ENCODE measurements around the gene LRFN5.

Gene LRFN5

GRCh38 chr14:41773536-41774279 lies 167.0 kb downstream of the LRFN5 start:
- no peak for FAIRE-seq

DNA sequence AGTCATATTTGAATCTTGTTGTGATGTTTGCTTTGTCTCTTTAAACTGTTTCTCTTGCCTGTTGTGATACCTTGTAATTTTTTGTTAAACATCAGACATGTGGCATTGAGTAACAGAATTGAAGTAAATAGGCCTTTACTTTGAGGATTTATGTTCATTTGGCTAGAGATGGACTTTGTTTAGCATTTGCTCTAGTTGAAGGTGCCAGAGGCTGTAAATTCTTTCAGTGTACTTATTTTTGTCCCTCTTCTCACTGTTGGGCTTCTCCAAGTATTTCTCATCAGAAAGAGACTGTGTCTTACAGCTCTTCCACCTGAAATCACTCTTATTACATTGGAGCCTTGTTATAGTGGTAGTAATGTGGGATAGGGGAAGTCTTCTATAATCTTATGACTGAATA lies 175.8 kb downstream of the LRFN5 start:
- no peak for FAIRE-seq

DNA sequence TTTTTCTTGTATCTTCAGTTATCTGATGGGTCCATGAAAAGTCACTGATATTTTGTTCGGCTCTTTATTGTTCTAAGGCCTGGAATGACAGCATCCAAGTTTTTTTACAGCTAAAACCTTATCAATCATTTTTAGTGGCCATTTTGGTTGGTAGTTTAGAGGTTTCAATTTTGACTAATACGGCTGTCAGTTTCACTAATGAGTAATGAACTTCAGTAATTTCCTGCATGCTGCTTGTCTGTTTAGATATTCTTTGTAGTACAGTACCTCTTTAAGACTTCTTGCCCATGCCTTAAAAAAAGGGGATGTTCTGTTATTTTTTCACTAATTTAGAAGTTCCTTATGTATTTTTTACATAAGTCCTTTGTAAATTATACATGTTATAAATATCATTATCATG lies 176.7 kb downstream of the LRFN5 start:
- FAIRE-seq = no peak

DNA sequence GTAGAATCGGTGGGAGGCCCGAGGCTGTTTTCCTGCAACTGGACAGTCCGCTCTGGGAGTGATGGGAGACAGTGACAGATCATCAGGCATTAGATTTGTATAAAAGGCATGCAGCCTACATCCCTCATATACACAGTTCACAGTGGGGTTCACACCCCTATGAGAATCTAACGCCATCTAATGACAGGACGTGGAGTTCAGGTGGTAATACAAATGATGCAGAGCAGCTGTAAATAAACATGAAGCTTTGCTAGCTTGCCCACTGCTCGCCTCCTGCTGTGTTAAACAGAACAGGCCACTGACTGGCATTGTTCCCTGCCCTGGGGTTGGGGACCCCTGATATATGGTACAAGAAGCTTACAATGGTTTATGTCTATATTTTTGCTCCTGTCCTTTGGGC lies 179.0 kb downstream of the LRFN5 start:
- FAIRE-seq = no peak

DNA sequence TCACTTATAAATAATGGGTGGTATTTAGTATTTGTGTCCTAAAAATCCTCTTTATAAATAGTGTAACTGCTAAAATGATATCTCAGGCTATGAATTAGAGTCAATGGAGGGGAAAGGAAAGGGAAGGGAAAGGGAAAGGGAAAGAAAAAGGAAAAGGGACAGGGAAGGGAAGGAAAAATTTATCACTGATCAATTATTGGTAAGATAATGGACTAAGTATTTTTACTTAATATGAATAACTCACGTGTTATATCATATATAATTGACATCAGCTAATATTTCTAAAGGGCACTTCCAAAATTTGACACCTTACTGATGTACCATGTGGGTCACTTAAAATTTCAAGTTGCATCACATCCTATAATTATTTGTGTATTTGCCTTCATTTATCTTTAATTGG lies 193.1 kb downstream of the LRFN5 start:
- no peak for FAIRE-seq

- no peak for FAIRE-seq
Observed at GRCh38 chr14:41805633-41806032, 199.0 kb downstream of the LRFN5 start.

DNA sequence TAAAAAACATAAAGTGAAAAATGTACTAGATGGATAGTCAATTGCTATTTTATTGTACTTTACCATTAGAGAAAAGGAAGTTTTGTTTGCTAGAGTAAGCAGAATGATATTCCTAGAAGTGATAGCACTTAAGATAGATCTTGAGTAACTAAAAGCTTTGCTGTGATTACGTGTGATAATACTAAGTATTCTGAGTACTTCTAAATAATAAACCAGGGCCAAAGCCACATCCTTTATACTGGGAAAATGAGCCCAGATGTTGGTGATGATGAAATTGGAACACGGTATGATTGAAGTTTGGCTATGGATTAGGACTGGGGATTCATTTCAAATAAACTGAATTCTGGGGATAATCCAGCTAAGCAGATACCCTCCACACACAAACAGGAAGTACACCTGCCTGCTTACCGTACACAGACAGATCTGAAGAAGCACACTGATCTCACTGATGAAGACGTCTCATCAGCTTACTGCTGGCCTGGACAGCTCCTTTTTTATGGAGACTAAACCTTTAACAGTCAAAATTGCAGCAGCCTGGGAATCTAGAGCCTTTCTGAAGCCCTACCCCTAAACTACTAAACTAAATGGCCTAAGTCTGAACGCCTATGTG lies 199.8 kb downstream of the LRFN5 start:
- no peak for FAIRE-seq

DNA sequence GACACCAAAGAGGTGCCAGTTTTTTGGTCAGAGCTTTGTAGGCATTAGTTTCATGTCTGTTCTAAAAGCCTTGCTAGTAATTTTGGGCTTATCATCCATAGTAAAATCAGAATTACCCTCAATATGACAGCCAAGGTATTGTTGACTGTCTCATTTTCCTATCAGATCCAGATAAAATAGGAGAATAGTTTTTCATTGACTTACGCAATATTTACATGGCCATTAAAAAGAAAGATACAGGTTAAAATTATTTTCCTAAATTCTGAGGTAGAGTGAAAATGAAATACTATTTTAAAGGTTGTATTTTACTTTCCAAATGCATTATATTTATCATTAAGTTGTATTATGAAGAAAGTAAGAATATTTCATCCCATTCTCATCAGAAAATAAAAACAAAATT lies 203.7 kb downstream of the LRFN5 start:
- FAIRE-seq = no peak

GRCh38 chr14:41817626-41818025 lies 210.9 kb downstream of the LRFN5 start:
- no peak for FAIRE-seq

DNA sequence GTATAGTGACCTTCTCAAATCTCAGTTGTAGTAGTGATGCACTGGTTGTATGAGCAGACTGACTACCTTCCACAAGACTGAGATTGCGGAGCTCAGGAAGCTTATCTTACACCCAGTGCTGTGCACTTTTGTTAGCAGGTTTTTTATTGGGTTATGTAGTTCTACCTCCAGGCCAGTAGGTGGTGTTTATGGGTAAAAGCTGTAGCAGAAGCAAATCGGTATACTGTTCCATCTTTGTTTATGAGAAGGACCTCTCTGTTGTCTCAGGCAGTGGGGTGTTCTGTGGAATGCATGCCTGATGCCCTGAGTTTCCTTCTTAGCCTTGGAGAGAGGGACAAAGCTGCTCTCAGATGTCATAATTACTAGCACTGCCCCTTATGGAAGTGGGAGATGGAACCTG lies 217.8 kb downstream of the LRFN5 start:
- no peak for FAIRE-seq

DNA sequence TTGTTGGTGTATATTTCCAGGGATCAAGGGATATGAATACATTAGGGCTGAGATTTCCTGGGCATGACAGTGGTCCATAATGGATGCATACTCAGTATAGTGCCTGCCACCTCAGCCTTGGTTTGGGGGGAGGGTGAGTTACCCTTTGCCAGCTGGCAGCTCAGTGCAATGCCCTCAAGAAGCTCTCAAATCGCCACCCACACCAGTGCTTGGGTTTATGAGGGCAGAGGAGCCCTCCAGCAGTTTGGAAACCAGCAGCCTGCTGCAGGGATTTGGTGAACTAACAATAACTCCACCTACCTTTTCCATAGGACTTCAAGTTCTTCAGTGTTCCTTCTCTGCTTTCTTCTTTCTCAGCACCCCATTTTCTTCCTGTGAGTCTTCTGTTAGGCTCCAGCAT lies 218.9 kb downstream of the LRFN5 start:
- FAIRE-seq = no peak

DNA sequence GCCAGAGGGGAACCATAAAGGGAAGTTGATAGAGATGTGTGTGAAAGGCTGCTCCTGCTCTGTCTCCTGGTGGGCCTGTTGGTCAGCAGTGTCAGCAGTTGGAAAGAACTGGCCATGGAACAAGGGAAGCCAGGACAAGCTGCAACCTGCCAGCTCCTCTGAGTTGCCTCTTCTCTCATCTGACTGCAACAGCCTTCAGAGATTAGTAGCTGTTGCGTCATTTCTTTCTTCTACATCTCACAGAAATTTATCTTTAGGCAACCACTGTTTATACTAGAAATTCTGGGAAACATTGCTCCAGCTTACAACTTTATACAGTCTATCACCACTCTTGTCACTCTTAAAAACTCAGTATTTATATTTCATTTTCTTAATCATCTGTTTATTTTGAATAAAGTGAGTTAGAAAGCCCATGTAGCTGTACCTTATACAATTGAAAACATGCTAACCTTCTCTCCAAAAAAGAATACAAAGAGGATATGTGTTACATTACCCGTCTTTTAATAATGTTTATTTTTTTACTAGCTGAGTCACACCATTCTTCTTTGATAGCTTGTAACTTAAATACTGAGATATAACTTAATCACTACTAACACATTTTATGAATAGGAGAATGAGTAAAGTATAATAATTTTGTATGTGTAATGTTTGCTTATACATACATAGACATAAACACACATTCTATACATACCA lies 224.2 kb downstream of the LRFN5 start:
- no peak for FAIRE-seq

GRCh38 chr14:41839661-41840060 lies 233.0 kb downstream of the LRFN5 start:
- FAIRE-seq = no peak

GRCh38 chr14:41859336-41859735 lies 252.7 kb downstream of the LRFN5 start:
- no peak for FAIRE-seq

DNA sequence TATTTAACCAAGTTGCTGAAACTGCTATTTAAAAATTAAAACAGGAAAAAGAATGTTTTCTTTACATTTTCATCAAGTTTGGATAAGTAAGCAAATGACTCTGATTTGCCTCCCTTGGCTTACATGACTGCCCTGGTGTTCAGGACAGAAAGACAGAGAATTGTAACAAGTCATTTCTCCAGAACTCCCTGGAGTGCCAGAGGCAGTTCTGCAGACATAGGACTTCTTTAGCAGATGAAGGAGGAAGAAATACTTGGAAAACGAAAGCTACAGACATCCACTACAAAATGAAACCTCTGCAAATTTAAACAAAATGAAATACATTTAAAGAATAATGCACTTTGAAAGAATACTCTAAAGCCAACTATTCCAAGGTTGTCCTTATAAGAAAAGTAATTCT lies 253.9 kb downstream of the LRFN5 start:
- FAIRE-seq = no peak

DNA sequence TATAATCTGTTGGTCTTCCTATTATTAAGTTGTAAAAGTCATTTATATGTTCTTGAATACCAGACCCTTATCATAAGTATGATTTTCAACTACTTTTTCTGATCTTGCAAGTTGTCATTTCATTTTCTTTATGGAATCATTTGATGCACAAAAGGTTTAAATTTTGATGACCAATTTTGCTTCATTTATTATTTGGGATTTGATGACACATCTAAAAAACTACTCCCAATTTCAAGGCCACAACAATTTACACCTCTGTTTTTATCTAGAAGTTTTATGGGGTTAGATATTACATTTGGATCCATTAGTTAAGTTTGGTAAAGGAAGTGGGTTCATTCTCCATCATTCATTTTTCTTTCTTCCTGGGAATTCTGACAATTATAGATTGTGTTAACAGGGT lies 259.2 kb downstream of the LRFN5 start:
- no peak for FAIRE-seq

DNA sequence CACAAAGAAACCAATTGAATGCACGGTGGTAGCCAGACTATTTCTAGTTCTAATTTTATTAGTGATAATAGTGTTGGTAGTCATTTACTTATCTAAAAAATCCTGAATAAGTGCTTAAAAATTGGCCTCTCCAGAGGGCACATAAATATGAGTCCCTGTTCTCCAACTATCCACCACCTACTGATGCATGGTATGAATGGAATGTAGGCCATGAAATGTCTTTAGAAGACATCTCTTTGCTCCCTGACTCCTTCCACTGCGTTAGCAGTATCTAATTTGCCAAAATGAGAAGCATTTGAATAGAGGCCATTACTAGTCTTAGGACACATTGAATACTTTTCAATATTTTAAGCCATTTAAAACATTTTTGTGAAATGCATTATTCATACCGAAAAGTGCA lies 261.7 kb downstream of the LRFN5 start:
- no peak for FAIRE-seq

DNA sequence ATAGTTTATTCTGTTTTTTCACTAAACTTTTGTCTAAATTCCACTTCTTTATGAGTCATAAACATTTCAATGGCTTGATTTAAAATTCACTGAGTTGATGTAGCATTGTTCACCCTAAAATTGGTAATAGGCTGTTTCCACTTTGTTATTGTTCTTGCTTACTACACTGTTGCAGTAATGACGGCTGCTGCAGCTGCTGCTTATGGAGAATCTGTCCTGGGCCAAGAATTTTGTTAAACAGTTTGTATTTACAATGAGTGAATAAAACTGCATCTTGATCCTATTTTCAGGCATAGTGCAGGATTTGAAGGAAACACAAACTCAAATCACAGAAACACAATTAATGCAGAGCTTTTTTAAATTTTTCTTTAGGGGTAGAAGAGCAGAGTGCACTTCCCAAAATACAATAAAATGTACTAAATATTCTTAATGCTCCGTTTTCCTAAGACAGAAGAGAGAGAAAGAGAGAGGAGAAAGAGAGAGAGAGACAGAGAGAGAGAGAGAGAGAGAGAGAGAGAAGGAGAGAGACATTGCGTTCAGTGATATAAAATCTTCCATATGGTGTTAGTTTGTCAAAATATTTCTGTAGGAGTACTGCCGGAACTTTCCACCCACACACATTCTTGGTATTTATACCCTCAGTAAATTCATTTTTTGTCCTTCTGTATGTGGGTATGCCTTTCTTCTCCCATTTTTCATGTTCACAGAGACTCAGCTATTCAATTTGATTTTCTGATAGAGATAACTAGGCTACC lies 266.4 kb downstream of the LRFN5 start:
- no peak for FAIRE-seq

- FAIRE-seq = no peak
Observed at GRCh38 chr14:41873686-41874317, 267.1 kb downstream of the LRFN5 start.

- FAIRE-seq = no peak
Observed at GRCh38 chr14:41875116-41875515, 268.4 kb downstream of the LRFN5 start.

- FAIRE-seq = no peak
Observed at GRCh38 chr14:41878321-41878720, 271.6 kb downstream of the LRFN5 start.

GRCh38 chr14:41891624-41892023 lies 284.9 kb downstream of the LRFN5 start:
- no peak for FAIRE-seq

GRCh38 chr14:41899416-41899815 lies 292.7 kb downstream of the LRFN5 start:
- FAIRE-seq = no peak

All from colon (tissue), 2 donors.